ENCODE results near the gene PCNP. TPM values are rescaled to one million over a fixed set of nuclear protein-coding genes. Genes with fewer than 3 reads are reported as not detected.
"Not testable (repeated sequence)": the region's sequence is repeated elsewhere in the genome, so short reads cannot be mapped to it uniquely, and the experiment has no call there.

PCNP gene
- polyA plus RNA-seq, 5 donors: 174 to 265 (median 236) TPM

GRCh38 chr3:101551359-101552081, 22.5 kb upstream of the PCNP start:
- DNase-seq: not testable (repeated sequence)

DNA sequence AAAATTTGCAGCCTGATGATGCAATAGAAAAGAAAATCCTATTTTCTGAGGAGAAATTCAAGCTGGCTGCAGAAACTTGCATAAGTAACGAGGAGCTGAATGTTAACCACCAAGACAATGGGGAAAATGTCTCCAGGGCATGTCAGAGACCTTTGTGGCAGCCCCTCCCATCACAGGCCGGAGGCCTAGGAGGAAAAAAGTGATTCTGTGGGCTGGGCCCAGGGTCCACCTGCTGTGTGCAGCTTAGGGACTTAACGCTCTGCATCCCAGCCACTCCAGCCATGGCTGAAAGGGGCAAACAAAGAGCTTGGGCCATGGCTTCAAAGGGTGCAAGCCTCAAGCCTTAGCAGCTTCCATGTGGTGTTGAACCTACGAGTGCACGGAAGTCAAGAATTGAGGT, 20.6 kb upstream of the PCNP start:
- DNase-seq: not testable (repeated sequence)

DNA sequence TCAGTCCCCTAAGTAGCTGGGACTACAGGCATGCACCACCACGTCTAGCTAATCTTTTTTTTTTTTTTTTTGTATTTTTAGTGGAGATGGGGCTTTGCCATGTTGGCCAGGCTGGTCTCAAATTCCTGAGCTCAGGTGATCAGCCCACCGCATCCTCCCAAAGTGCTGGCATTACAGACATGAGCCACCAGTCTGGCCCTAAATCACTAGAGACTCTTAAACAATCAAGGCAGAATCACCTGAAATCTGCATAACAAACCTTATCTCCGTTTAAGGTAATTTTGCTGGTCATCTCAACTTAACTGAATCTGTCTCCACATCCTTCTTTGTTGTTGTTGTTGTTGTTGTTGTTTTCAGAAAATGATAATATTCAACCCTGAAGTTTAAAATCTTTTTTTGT, 17.9 kb upstream of the PCNP start:
- DNase-seq: no peak

- peak; percentile 92 to 95 for DNase-seq
Observed at GRCh38 chr3:101561630-101562328, 12.2 kb upstream of the PCNP start, which contains the start of gene TRMT10C. TRMT10C (plus strand) TSS chr3:101561868; CDS start chr3:101564782, 2,914 bp downstream.

- no peak for DNase-seq
Observed at GRCh38 chr3:101567528-101568317, 6.3 kb upstream of the PCNP start.

DNA sequence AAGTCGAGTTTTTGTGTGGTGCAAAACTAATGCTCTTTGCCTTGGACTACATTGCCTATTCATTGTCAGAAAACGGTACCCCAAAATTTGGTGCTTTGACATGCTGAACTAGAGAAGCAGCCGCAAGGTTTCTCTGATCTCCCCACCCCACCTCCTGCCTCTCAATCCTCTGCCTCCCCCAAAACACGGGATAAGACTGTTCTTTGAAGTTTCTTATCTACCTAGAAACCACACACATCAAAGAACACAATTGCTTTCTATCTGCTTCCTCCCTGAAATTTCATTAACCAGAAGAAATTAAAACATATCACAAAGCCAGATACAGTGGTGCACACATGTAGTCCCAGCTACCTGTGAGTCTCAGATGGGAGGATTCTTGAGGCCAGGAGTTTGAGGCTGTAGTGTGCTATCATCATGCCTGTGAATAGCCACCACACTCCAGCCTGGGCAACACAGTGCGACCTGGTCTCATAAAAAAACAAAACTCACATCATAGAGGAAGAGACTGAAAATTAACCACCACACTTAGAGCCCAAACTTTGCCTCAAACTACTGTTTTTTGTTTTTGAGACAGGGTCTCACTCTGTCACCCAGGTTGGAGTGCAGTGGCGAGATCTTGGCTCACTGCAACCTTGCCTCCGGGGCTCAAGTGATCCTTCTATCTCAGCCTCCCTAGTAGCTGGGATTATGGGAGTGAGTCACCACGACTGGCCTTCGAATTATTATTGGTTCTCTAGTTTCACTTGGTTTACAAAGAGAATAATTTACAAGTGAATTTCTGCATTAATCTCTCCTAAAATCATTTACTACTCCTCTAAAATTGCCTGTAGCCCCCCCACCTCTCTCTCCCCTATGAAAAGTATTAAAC, 2.7 kb upstream of the PCNP start:
- DNase-seq: no peak

- peak; percentile 76 for DNase-seq
Observed at GRCh38 chr3:101574388-101575112, 570 bp downstream of the PCNP start.

GRCh38 chr3:101577286-101577685, 3.3 kb downstream of the PCNP start:
- DNase-seq: no peak

DNA sequence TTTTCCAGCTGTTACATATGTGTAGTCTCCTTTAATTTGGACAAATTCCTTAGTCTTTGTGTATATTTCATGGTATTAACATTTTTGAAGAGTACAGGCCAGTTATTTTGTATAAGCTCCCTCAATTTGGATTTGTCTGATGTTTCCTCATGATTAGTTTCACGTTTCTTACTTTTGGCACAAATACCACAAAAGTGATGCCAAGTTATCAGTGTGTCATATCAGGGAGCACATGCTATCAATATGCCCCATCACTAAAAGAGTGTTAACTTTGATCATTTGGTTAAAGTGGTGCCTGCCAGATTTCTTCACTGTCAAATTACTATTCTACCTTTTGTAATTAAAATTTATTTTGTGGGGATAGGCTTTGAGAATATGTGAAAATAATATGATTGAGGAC, 14.6 kb downstream of the PCNP start:
- DNase-seq: peak; percentile 25 to 32

DNA sequence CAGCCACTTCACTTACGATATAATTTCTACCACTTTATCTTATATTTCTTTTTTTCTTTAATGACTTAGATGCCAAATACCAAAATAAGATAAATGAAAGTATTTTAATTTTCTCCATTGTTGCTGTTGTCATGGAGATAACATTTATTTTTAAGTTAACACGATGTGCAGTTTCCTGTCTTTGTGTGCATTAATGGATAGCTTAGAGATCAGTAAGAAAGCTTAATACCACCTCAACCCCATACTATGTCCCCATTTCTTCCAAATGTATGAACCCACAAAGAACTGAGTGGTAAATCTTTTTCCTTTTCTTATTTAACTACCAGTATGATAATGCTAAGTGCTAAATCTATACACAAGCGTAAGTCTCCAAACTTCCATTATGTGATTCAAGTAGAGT, 17.1 kb downstream of the PCNP start:
- no peak for DNase-seq

GRCh38 chr3:101602731-101603130, 28.8 kb downstream of the PCNP start:
- no peak for DNase-seq

DNA sequence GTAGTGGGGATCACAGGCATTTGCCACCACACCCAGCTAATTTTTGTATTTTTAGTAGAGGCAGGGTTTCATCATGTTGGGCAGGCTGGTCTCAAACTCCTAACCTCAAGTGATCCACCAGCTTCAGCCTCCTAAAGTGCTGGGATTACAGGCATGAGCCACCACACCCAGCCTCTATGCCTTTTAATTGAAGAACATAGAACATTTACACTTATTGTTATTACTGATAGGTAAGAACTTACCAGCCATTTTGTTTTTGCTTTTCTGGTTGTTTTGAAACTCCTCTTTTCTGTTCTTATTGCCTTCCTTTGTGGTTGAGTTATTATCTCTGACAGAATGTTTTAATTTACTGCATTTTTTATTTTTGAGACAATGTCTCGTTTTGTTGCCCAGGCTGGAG, 29.2 kb downstream of the PCNP start:
- DNase-seq: no peak

DNA sequence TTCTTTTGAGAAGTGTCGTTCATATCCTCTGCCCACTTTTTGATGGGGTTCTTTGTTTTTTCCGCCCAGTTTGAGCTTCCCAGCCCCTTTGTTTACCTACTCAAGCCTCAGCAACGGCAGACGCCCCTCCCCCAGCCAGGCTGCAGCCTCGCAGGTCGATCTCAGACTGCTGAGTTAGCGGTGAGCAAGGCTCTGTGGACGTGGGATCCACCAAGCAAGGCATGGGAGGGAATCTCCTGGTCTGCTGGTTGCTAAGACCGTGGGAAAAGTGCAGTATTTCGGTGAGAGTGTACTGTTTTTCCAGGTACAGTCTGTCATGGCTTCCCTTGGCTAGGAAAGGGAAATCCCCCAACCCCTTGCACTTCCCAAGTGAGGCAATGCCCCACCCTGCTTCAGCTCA, 31.4 kb downstream of the PCNP start:
- DNase-seq: not testable (repeated sequence)

- no peak for DNase-seq
Observed at GRCh38 chr3:101611023-101611422, 37.0 kb downstream of the PCNP start.

DNA sequence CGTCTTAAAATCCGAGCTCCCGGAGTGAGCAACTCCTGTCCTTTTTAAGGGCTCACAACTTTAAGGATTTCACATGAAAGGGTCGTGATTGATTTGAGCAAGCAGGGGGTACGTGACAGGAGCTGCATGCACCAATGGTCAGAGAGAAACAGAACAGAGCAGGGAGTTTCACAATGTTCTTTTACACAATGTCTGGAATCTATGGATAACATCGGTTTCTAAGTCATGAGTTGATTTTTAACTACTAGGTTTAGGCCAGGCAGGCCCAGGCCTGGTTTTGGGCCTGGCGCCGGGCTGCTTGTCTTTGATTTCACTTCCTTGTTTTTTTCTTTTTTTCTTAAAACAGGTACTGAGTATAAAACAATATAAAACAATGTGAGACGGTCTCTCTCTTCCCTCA, 39.0 kb downstream of the PCNP start:
- not testable (repeated sequence) for DNase-seq

- no peak for DNase-seq
Observed at GRCh38 chr3:101615525-101615924, 41.5 kb downstream of the PCNP start.

DNA sequence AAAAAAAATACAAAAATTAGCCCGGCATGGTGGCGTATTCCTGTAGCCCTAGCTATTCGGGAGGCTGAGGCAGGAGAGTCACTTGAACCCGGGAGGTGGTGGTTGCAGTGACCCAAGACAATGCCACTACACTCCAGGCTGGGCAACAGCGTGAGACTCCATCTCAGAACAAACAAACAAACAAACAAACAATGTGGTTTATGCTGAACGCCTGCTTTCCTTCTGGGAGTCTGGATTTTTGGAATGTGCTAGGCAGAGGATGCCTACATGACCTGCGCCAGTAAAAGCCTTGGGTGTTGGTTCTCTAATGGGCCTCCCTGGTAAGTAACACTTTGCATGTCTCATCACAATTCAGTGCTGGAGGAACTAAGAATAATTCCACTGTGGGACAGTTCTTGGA, 43.5 kb downstream of the PCNP start:
- DNase-seq: no peak

DNA sequence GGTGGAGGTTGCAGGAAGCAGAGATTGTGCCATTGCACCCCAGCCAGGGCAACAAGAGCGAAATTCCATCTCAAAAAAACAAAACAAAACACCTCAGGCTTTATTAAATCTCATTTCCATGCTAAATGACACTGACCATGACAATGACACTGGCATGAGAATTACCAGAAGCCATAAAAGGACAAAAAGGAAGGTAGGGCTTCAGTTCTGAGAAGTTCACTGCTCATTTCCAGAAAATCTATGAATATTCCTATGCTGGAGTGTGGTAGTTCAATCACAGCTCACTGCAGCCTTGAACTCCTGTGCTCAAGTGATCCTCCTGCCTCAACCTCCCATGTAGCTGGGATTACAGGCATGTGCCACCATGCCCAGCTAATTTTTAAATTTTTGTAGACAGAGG, 44.7 kb downstream of the PCNP start:
- DNase-seq: no peak

DNA sequence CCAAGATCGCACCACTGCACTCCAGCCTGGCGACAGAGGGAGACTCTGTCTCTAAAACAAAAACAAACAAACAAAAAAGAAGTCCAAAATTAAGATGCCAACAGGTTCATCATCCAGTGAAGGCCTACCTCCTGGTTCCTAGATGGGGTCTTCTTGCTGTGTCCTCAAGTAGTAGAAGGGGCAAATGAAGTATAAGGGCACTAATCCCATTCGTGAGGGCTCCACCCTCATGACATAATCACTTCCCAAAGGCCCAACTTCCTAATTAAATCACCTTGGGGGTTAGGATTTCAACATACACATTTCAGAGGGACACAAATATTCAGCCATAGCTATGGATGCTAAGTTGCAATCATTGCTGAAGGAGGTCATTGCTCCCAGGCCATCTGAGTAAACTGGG, 45.8 kb downstream of the PCNP start:
- DNase-seq: no peak

- DNase-seq: no peak
Observed at GRCh38 chr3:101623656-101624055, 49.7 kb downstream of the PCNP start.

DNA sequence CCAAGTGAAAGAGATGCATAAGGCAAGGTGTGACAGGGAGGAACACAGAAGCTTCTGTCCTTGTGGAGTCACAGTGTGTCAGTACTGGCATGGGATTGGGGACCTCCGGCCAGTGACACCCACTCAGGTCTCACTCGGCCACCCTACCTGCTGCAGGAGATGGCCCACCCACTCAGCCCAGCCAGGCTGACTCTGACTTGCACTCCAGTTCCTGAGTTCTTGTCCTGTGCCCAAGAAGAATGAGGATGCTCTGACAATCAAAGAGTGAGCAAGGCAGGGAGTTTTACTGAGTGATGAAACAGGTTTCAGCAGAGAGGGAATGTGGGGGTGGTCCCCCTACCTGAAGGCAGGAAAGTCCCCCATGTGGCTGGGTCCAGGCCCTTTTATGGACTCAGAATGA, 50.9 kb downstream of the PCNP start:
- DNase-seq: no peak
